NOMO-1 treated with DMSO at 0.1 percent for 48 hours (cell line): ENCODE measurements around the gene OR13C4.
"Not testable (repeated sequence)": the region's sequence is repeated elsewhere in the genome, so short reads cannot be mapped to it uniquely, and the experiment has no call there.

ENCODE experiments used
- DNase-seq: peaks from one replicate; lab custom pipeline; 2025; ENCODE audit not compliant: unreplicated experiment; lab: John Stamatoyannopoulos, UW

OR13C4 gene

DNA sequence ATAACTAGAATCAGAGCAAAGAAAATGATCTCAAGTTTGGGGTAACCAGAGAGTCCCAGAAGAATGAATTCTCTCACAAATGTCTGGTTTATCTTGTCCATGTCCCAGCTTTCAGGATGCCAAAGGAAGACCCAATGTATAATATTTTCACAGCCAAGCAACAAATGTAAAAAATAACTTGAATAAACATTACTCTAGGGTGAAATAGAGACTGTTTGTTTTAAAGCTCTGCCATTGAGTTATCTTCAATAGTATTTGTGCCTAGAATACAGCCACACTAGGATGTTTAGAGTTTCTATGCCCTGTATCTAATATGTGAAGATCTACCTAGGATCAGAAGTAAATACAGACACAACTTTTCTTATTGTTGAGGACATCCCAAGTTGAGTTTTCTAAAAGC, at the start of gene OR13C4:
OR13C4 (minus strand) TSS at position 101 of the 400 bp plus-strand sequence; CDS start at position 101, 0 bp downstream.
- no peak for DNase-seq

GRCh38 chr9:104575456-104575855, 48.4 kb upstream of the OR13C4 start:
- no peak for DNase-seq

GRCh38 chr9:104572612-104573011, 45.6 kb upstream of the OR13C4 start:
- no peak for DNase-seq

DNA sequence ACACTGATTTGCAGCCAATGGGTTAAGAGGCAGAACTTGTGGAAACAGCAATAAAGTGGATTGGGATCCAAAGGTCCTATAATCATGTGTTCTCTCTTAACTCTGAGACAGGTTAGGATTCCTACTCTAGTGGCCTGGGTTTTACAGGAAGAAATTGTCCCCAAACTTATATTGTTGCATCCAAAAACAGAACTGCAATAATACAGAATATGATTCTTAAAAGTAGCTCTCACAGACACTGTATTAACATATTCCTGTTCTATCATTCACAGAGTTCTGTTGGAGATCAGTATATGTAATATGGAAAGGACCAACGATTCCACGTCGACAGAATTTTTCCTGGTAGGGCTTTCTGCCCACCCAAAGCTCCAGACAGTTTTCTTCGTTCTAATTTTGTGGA, 41.9 kb upstream of the OR13C4 start, which contains the start of gene OR13C8:
OR13C8 (plus strand) TSS at position 301 of the 400 bp plus-strand sequence; CDS start at position 301, 0 bp downstream.
- DNase-seq, result no peak

DNA sequence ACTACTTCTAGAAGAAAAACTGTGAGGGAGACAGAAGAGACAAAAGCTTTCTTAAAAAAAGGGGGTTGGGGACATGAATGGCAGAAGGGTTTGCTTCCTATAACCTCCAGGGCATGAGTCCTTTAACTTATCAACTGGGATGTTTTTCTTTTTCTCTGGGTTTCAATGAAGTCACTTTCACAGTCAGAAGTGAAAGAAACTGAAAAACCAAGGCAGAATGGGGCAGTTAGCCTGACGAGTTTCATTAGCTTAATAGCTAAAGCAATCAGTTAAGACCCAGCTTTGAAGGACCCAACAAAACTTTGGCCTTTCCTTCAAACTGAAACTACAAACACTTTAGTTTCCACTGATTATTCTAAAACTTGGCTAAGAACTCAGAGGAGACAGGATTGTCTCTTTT, 37.3 kb upstream of the OR13C4 start:
- no peak for DNase-seq

- DNase-seq, result no peak
These were observed 30.0 kb upstream of the OR13C4 start for GRCh38 chr9:104556830-104557634.

DNA sequence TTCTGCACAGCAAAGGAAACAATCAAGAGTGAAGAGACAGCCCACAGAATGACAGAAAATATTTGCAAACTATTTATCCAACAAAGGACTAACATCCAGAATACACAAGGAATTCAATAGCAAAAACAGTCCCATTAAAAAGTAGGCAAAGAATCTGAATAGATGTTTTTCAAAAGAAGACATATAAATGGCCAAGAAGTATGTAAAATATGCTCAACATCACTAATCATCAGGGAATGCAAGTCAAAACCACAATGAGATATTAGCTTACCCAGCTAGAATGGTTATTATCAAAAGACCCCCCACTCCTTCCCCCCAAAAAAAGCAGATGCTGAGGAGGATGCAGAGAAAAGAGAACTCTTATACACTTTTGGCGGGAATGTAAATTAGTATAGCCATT, 28.5 kb upstream of the OR13C4 start:
- no peak for DNase-seq

DNA sequence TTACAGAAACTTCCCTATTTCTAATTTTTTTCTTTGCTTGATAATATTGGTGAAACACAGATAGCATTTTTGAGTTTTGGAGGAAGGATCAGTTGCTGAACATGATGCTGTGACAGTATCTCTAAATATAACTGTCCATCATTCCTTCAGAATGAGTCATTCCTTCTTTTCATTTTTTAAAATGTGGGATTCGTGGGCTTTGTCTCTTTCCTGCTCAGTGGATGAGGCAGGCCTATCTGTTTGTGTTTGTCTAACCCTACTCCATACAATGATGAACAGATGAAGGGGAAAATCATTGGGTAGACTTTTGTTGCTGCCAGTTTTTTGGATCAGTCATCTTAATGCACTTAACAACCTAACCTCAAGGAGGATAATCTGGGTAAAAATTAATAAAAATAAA, 26.3 kb upstream of the OR13C4 start:
- no peak for DNase-seq

DNA sequence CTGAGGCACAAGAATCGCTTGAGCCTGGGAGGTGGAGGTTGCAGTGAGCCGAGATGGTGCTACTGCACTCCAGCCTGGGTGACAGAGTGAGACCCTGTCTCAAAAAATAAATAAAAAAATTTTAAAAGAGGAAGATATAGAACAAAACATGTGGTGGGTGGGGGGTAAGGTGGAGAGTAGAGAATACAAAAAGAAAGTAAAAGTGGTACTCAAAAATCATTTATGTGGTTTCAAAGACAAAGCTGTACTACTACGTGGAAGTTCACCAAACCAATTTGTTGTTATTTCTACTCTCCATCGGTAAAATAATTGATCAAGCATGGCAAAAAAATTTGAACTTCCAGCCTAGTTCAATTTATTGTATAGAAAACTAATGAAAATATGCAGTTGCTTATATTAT, 17.6 kb upstream of the OR13C4 start:
- no peak for DNase-seq

DNA sequence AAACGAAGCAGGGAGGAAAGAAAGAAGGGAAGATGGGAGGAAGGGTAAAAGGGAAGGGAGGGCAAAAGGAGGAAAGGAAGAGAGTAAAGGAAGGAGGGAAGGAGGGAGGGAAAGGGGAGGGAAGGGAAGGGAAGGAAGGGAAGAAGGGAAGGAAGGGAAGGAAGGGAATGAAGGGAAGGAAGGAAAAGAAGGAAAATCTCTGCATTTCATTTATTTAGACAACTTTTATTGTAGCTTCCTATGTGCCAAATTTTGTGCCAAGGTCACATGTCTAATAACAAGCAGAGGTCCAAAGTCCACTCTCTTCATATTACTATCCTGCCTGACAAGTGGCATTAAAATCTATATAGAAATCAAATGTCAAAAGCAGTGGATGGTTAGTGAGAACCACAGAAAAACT, 12.3 kb upstream of the OR13C4 start:
- no peak for DNase-seq

GRCh38 chr9:104536756-104537155, 9.7 kb upstream of the OR13C4 start, which contains the start of gene OR13C3:
TSS of gene OR13C3 (minus strand) at chr9:104536856. CDS start at chr9:104536723, 133 bp downstream.
- no peak for DNase-seq

- not testable (repeated sequence) for DNase-seq
These were observed 6.8 kb downstream of the OR13C4 start for GRCh38 chr9:104520241-104520640.

GRCh38 chr9:104514901-104515300, 12.1 kb downstream of the OR13C4 start:
- no peak for DNase-seq

DNA sequence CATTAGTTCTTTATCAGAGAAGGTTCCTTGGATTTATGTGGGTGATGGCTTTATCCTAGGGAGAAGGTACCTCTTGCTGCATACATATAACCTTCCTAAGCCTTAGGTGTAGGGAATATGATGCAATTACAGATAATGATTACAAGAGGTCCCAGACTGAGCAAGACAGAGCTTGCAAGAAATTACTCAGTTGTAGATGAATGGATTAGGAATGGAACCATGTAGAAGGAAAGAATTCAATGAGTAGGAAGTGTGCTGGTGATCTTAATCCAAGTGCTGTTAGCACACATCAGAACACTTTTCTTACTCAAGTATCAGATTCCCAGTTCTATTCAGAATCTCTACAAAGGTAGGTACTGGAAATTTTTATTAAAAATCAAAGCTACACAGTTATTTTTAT, 20.4 kb downstream of the OR13C4 start:
- DNase-seq, result no peak

- DNase-seq, result no peak
These were observed 23.0 kb downstream of the OR13C4 start, which contains the start of gene OR13F1 for GRCh38 chr9:104503963-104504362. TSS of gene OR13F1 (plus strand) at chr9:104504263. CDS start at chr9:104504263, 0 bp downstream.

DNA sequence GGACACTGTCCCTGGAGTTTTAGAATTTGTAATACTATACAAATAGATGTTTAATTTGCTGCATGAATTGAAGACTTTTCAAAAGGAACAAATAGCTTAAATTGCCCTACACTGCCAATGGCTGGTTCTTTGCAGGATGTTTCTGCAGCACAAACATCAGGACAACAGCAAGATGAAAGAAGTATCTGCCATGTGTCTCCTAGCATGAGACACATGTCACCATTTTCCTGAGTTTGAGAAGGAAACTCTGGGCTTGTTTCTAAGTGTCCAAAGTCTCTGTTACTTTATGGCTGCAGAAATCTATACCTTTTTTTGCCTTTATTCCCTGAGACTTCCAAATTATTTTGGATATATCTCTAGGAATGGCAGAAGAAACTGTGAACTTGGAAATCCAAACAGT, 23.6 kb downstream of the OR13C4 start:
- no peak for DNase-seq

DNA sequence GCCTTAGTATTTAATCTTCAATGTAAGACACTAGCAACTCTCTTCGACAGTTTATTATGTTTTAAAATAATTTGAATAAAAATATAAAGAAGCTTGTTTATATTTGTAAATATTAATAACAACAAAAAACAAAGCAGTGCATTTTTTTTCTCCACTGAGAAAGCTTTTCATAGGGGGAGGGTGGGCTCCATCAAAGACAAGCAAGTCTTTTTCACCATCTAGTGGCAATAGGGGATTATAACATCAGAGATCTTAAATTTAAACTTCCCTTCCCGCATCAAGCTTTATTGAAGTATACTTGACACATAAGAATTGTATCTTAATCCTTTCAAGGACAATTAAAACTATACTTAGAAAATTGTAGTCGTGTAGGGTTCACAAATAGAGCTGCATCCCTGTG, 32.2 kb downstream of the OR13C4 start:
- DNase-seq, result no peak

DNA sequence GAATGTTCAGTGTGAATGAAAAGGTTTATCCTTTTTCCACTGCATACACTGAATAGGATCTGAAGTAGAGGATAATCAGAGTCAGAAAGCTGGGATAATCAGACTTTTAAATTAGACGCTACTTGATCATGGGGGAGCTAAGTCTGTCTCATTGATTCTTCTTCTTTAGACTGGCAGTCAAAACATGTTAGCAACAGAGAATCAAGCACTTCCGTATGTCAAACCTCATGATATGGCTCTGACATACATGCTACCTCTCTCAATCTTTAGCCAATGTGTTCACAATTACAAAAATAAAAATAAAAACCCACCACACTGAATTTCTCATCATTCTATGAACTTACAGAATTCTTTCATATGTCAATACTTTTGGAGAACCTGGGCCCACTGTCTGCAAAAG, 42.0 kb downstream of the OR13C4 start:
- DNase-seq, result no peak

DNA sequence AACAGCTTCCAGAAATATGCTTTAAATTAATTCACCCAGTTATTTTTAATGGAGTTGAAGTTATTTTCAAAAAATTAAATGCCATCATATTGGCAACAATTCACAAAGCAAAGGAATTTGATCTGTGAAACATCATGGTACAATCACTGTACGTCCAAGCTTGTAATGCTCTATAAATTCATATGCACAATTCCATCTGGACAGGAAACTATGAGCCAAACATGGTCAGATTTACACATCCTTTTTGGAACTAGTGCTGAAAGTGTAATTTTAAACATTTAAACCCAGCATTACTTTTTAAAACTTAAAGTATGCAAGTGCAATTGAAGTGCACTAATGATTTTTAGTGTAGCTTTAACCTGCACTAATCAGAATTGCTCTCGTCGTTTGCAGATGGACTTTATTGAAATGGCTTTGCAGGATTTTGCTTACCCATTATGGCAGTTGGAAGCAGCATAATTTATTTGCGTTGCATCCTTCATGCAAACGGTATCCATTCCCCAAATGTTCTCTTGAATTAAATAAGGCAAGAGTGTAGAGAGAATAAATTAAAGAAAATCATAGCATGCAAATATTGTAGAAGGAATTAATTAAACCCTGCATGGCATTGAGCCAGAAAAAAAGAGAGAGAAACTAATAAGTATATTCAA, 44.0 kb downstream of the OR13C4 start:
- DNase-seq, result no peak
